Nephron (organoid): ENCODE measurements around the gene ELMO1.

Source experiments
- H3K27ac Mint-ChIP-seq, 3 experiments: 2 replicates each; pipeline ENCODE4 v1.8.0; 2020; ENCODE audit warnings: mixed read lengths in 3 of 3, mild to moderate bottlenecking in 2 of 3, moderate library complexity in 1 of 3
- H3K27me3 Mint-ChIP-seq: 2 replicates; pipeline ENCODE4 v1.8.0; 2021; ENCODE audit warnings: low read depth, mild to moderate bottlenecking, moderate library complexity, mixed read lengths
- H3K36me3 Mint-ChIP-seq: 2 replicates; pipeline ENCODE4 v1.8.0; 2020; ENCODE audit warnings: low read depth, mixed read lengths
- H3K4me1 Mint-ChIP-seq: 2 replicates; pipeline ENCODE4 v1.8.0; 2020; ENCODE audit warnings: mixed read lengths
- H3K4me3 Mint-ChIP-seq, 3 experiments: 2 replicates each; pipeline ENCODE4 v1.8.0; 2020; ENCODE audit warnings: mild to moderate bottlenecking in 3 of 3, mixed read lengths in 3 of 3, moderate library complexity in 2 of 3
- H3K9me3 Mint-ChIP-seq: 2 replicates; pipeline ENCODE4 v1.8.0; 2020; ENCODE audit warnings: mixed read lengths
- CTCF ChIP-seq, 3 experiments: fragments of 200-600 bp; sonication (generic); IDR thresholded peaks; one replicate each; pipeline ENCODE4 v1.5.0; 2021; ENCODE audit warnings: antibody characterized with exemption in 3 of 3; ENCODE audit not compliant: unreplicated experiment in 3 of 3

ELMO1 gene

DNA sequence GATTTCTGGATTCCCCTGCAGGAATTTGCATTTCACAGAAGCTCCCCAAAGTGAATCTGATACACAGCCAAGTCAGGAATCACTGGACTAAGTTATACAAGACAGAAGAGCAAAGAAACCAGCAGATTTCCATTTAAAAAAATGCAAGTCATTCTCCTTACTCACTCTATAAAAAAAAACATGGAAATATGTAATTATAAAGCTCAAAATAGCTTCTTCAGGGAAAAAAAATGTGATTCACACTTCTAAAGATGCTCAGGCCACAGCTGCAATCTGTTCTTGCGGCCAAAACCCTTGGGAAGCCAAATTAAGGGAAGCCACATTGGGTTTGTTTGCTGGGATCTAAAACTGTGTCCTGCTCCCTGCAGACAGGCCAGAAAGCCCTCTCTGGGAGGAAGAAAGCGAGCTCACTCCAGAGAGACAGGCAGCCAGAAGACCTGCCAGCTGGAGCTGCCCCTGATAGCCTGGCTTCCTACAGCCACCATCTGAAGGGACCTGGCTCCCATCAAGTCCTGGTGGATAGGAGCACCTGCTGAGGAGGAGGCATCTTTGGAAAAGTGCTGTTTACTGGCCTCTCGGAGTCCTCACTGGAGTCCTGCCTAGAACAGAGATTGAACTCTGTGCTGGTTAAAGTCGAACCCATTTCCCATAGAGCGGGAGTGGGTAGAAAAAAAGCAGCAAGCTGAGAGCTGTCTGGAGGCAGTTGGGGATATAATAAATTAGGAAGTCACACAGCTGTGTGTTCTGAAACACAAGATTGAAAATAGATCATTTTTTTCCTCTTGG lies 365.2 kb downstream of the ELMO1 start:
- Mint-ChIP-seq H3K4me3 (no peak overlapping the region), H3K36me3 (no peaks in the 10 kb centered on the region), H3K4me1 (peaks cover 9% of the 10 kb centered on the region), H3K27me3 (no peaks in the 10 kb centered on the region), H3K9me3 (no peaks in the 10 kb centered on the region), H3K27ac (no peak overlapping the region)
- TF ChIP-seq CTCF (IDR thresholded peaks at IDR 0.05; ENCODE audit: unreplicated experiment in 3 of 3): no peak

GRCh38 chr7:37081436-37081835 lies 367.2 kb downstream of the ELMO1 start:
- Mint-ChIP-seq H3K27ac (no peak overlapping the region), H3K27me3 (peaks cover 4% of the 10 kb centered on the region), H3K4me1 (peaks cover 9% of the 10 kb centered on the region), H3K9me3 (no peaks in the 10 kb centered on the region), H3K4me3 (no peak overlapping the region), H3K36me3 (no peaks in the 10 kb centered on the region)
- no peak for TF ChIP-seq CTCF (IDR thresholded peaks at IDR 0.05; ENCODE audit: unreplicated experiment in 3 of 3)

- H3K27me3 Mint-ChIP-seq: peaks cover 4% of the 10 kb centered on the region
- no peaks in the 10 kb centered on the region for H3K36me3 Mint-ChIP-seq
- H3K4me3 Mint-ChIP-seq: no peak overlapping the region
- no peak overlapping the region for H3K27ac Mint-ChIP-seq
- no peak for TF ChIP-seq CTCF (IDR thresholded peaks at IDR 0.05; ENCODE audit: unreplicated experiment in 3 of 3)
- H3K9me3 Mint-ChIP-seq: no peaks in the 10 kb centered on the region
- H3K4me1 Mint-ChIP-seq: peaks cover 9% of the 10 kb centered on the region
Observed at GRCh38 chr7:37079420-37079819, 369.2 kb downstream of the ELMO1 start.

- no peak for TF ChIP-seq CTCF (IDR thresholded peaks at IDR 0.05; ENCODE audit: unreplicated experiment in 3 of 3)
Observed at GRCh38 chr7:37076668-37077067, 372.0 kb downstream of the ELMO1 start.

DNA sequence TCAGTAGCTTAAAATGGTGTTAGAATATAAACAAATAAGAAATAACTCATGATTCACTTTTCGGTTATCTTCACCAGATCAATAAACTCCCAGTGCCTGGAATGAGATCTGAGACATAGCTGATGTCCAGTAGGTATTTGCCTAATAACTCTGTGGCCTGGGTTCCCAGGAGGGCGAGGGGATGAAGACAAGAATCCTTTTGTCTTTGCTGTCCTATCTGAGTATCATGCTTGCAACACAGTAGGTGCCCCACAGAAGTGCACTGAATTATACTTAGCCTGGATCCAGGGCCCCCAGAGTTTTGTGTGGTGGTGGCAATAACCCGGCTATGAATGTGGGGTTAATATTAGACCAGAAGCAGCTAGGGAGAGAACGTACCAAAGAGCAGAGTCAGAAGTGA lies 374.3 kb downstream of the ELMO1 start:
- Mint-ChIP-seq H3K9me3 (no peaks in the 10 kb centered on the region), H3K36me3 (no peaks in the 10 kb centered on the region), H3K4me1 (peaks cover 6% of the 10 kb centered on the region), H3K4me3 (no peak overlapping the region), H3K27me3 (peaks cover 9% of the 10 kb centered on the region), H3K27ac (no peak overlapping the region)
- no peak for TF ChIP-seq CTCF (IDR thresholded peaks at IDR 0.05; ENCODE audit: unreplicated experiment in 3 of 3)

More at GRCh38 chr7:37076668-37077067, 372.0 kb downstream of the ELMO1 start:
- Mint-ChIP-seq H3K36me3 (no peaks in the 10 kb centered on the region), H3K4me1 (no peaks in the 10 kb centered on the region), H3K9me3 (no peaks in the 10 kb centered on the region), H3K27me3 (peaks cover 9% of the 10 kb centered on the region), H3K27ac (no peak overlapping the region), H3K4me3 (no peak overlapping the region)

DNA sequence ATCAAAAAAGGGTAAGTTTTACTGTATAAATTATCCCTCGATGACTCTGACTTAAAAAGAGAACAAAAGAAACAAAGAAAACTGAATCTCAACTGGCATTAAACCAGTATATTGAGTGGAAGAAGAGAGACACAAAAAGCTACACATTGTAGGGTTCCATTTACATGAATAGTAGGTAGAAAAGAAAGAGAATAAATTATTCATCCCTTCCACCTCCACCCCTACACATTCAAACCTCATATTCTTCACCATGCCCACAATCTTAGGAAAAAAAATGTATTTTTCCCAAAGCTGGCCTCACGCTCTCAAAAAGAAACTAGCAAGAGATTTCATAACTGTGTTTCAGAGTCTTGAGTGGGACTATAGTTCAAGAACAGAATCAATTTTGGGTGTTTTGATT lies 377.5 kb downstream of the ELMO1 start:
- Mint-ChIP-seq H3K4me3 (no peak overlapping the region), H3K27ac (no peak overlapping the region), H3K9me3 (no peaks in the 10 kb centered on the region), H3K36me3 (no peaks in the 10 kb centered on the region), H3K27me3 (peaks cover 5% of the 10 kb centered on the region), H3K4me1 (peaks cover 24% of the 10 kb centered on the region)
- TF ChIP-seq CTCF (IDR thresholded peaks at IDR 0.05; ENCODE audit: unreplicated experiment in 3 of 3): no peak
